A549 (cell line): ENCODE data around the gene KRT73. TPM values are rescaled to one million over a fixed set of nuclear protein-coding genes. Genes with fewer than 3 reads are reported as not detected.

Experiments
- ATAC-seq, 2 experiments: fragments of 200-7000 bp in 1 of 2; fragments of >200 bp in 1 of 2; cut with Nextera tagmentation in 1 of 2; cut with Tn5 transposase in 1 of 2; 3 replicates each; pipeline versions ENCODE4 v1.8.0 to v1.9.1; 2018 to 2020; ENCODE audit warnings: mild to moderate bottlenecking in 1 of 2, moderate library complexity in 1 of 2
- CTCF ChIA-PET: fragments of 300-600 bp; sonication (Branson Sonifier 250); formaldehyde crosslinking; extraction: SDS; loops from one replicate; lab custom pipeline; 2021; ENCODE audit warnings: antibody characterized with exemption, inconsistent platforms; lab: Yijun Ruan, JAX
- POLR2A ChIA-PET: fragments of 350-600 bp; formaldehyde crosslinking; extraction: SDS; loops from one replicate; lab custom pipeline; 2021; ENCODE audit warnings: antibody characterized with exemption, inconsistent platforms; lab: Yijun Ruan, JAX
- DNase-seq, 2 experiments: peaks; one replicate each; pipeline versions ENCODE4 v3.0.0 to v3.0.0-alpha.2; 2011 to 2016; ENCODE audit warnings: low read depth in 1 of 2, low spot score in 1 of 2
- FAIRE-seq: peaks from 2 replicates; lab custom pipeline; 2011; peaks lifted over from hg19 to GRCh38; lab: Jason Lieb, UNC
- H3K27ac ChIP-seq, 2 experiments: fragments of >200 bp; sonication (Bioruptor Twin); formaldehyde crosslinking; 3 replicates each; pipeline ENCODE4 v1.5.1; 2016 to 2017
- H3K4me1 ChIP-seq: fragments of >200 bp; sonication (Bioruptor Twin); formaldehyde crosslinking; 3 replicates; pipeline ENCODE4 v1.6.1; 2016
- H3K4me2 ChIP-seq: fragments of >200 bp; sonication (Bioruptor Twin); formaldehyde crosslinking; 3 replicates; pipeline ENCODE4 v1.6.1; 2016
- H3K4me3 ChIP-seq: fragments of >200 bp; sonication (Bioruptor Twin); formaldehyde crosslinking; 3 replicates; pipeline ENCODE4 v1.5.1; 2016
- H3K9me3 ChIP-seq: fragments of >200 bp; sonication (Bioruptor Twin); formaldehyde crosslinking; 3 replicates; pipeline ENCODE4 v1.6.1; 2016
- CBX2 ChIP-seq: fragments of 200-600 bp; sonication (generic); IDR thresholded peaks from 2 replicates; pipeline ENCODE4 v1.6.1; 2016; ENCODE audit warnings: low read depth, mild to moderate bottlenecking, borderline replicate concordance
- CBX8 ChIP-seq: fragments of 200-600 bp; sonication (generic); IDR thresholded peaks from 2 replicates; pipeline ENCODE4 v1.6.1; 2016
- EHMT2 ChIP-seq: fragments of 200-600 bp; sonication (generic); IDR thresholded peaks from 2 replicates; pipeline ENCODE4 v1.6.1; 2016; ENCODE audit warnings: antibody characterized with exemption, low read depth, mild to moderate bottlenecking, moderate library complexity
- FOSB ChIP-seq: fragments of 250-450 bp; sonication (Bioruptor Pico); IDR thresholded peaks from 2 replicates; pipeline ENCODE4 v1.5.0; 2020; ENCODE audit warnings: mild to moderate bottlenecking, moderate library complexity
- FOSL2 ChIP-seq, 2 experiments: fragments of 450-650 bp in 1 of 2; fragments of >200 bp in 1 of 2; sonication (Bioruptor Twin) in 1 of 2; formaldehyde crosslinking; IDR thresholded peaks; 2 replicates each; pipeline versions ENCODE4 v1.5.0 to v1.6.1; 2016 to 2020; ENCODE audit warnings: mild to moderate bottlenecking in 1 of 2, moderate library complexity in 1 of 2
- FOXS1 ChIP-seq: fragments of 250-450 bp; sonication (Bioruptor Pico); IDR thresholded peaks from 2 replicates; pipeline ENCODE4 v1.5.0; 2020; ENCODE audit warnings: mild to moderate bottlenecking, moderate library complexity
- HOXA7 ChIP-seq: fragments of 250-450 bp; sonication (Bioruptor Pico); IDR thresholded peaks from 2 replicates; pipeline ENCODE4 v1.5.0; 2020; ENCODE audit warnings: mild to moderate bottlenecking, moderate library complexity
- HOXB13 ChIP-seq: fragments of 250-450 bp; sonication (Bioruptor Pico); IDR thresholded peaks from 2 replicates; pipeline ENCODE4 v1.5.0; 2020; ENCODE audit warnings: low read depth, mild to moderate bottlenecking, moderate library complexity
- JUN ChIP-seq, 2 experiments: fragments of >200 bp; sonication (Bioruptor Twin); formaldehyde crosslinking; IDR thresholded peaks; 2 replicates in 1 of 2; 3 replicates in 1 of 2; pipeline ENCODE4 v1.6.1; 2016 to 2017
- JUNB ChIP-seq: fragments of >200 bp; sonication (Bioruptor Twin); formaldehyde crosslinking; IDR thresholded peaks from 2 replicates; pipeline ENCODE4 v1.6.1; 2016
- KDM1A ChIP-seq: fragments of 200-600 bp; sonication (generic); IDR thresholded peaks from 2 replicates; pipeline ENCODE4 v1.6.1; 2016; ENCODE audit warnings: low read depth, mild to moderate bottlenecking
- KDM5A ChIP-seq: fragments of 200-600 bp; sonication (generic); IDR thresholded peaks from 2 replicates; pipeline ENCODE4 v1.6.1; 2016; ENCODE audit warnings: antibody characterized with exemption, mild to moderate bottlenecking
- MAZ ChIP-seq: fragments of 150-350 bp; IDR thresholded peaks from 2 replicates; pipeline ENCODE4 v1.6.1; 2014; ENCODE audit warnings: antibody characterized with exemption, low read depth, low read length, borderline replicate concordance
- MYC ChIP-seq: IDR thresholded peaks from 2 replicates; pipeline ENCODE4 v1.6.1; 2012; ENCODE audit warnings: mild to moderate bottlenecking, inconsistent platforms, low read length, improper control_type of control experiment, borderline replicate concordance
- NPAS2 ChIP-seq: fragments of 250-450 bp; sonication (Bioruptor Pico); IDR thresholded peaks from 2 replicates; pipeline ENCODE4 v1.8.0; 2022; ENCODE audit warnings: mild to moderate bottlenecking, moderate library complexity, borderline replicate concordance
- POLR2A ChIP-seq: IDR thresholded peaks from 2 replicates; pipeline ENCODE4 v1.6.1; 2012; ENCODE audit warnings: mild to moderate bottlenecking, low read length
- POLR2AphosphoS2 ChIP-seq: conservative IDR thresholded peaks from 2 replicates; pipeline ENCODE4 v1.6.1; 2012; ENCODE audit warnings: low read length, improper control_type of control experiment, inconsistent platforms
- RARB ChIP-seq: fragments of 250-450 bp; sonication (Bioruptor Pico); IDR thresholded peaks from 2 replicates; pipeline ENCODE4 v1.8.0; 2021; ENCODE audit warnings: mild to moderate bottlenecking, moderate library complexity
- RCOR1 ChIP-seq: fragments of 150-350 bp; IDR thresholded peaks from 2 replicates; pipeline ENCODE4 v1.6.1; 2014; ENCODE audit warnings: antibody characterized with exemption, low read length, low read depth
- RFX5 ChIP-seq: fragments of 450-650 bp; IDR thresholded peaks from 2 replicates; pipeline ENCODE4 v1.7.1; 2014; ENCODE audit warnings: antibody characterized with exemption, mild to moderate bottlenecking, moderate library complexity
- RNF2 ChIP-seq: fragments of 200-600 bp; sonication (generic); IDR thresholded peaks from 2 replicates; pipeline ENCODE4 v1.6.1; 2016; ENCODE audit warnings: low read depth, mild to moderate bottlenecking, antibody characterized with exemption, moderate library complexity, borderline replicate concordance
- SMC3 ChIP-seq: fragments of >200 bp; sonication (Bioruptor Twin); formaldehyde crosslinking; IDR thresholded peaks from 3 replicates; pipeline ENCODE4 v1.6.1; 2018; ENCODE audit warnings: inconsistent platforms
- SREBF2 ChIP-seq: fragments of 450-650 bp; IDR thresholded peaks from 2 replicates; pipeline ENCODE4 v1.6.1; 2014; ENCODE audit warnings: mild to moderate bottlenecking, moderate library complexity
- ZC3H11A ChIP-seq: fragments of 450-650 bp; IDR thresholded peaks from 2 replicates; pipeline ENCODE4 v1.6.1; 2014; ENCODE audit warnings: antibody characterized with exemption, mild to moderate bottlenecking
- ZFP36 ChIP-seq: fragments of 450-650 bp; IDR thresholded peaks from 2 replicates; pipeline ENCODE4 v1.6.1; 2014; ENCODE audit warnings: borderline replicate concordance; ENCODE audit not compliant: partially characterized antibody
- ZNF302 ChIP-seq: fragments of 250-450 bp; sonication (Bioruptor Pico); IDR thresholded peaks from 2 replicates; pipeline ENCODE4 v1.9.0; 2021; ENCODE audit warnings: inconsistent platforms, mild to moderate bottlenecking, moderate library complexity
- ZSCAN20 ChIP-seq: fragments of 250-450 bp; sonication (Bioruptor Pico); IDR thresholded peaks from 2 replicates; pipeline ENCODE4 v1.8.0; 2022; ENCODE audit warnings: mild to moderate bottlenecking, moderate library complexity
- WGBS: methylation state at CpG from one replicate; pipeline ENCODE4 v1.1.6; 2017; ENCODE audit errors: missing lambda C conversion rate; 5-methylcytosine and 5-hydroxymethylcytosine counted together
- polyA plus RNA-seq, 4 experiments: library from polyadenylated mRNA; depleted of rRNA in 3 of 4; stranded (reverse); fragments of >200 nt; fragmentation: RNase III in 1 of 4; extraction: RNeasy Plus Mini Kit Qiagen cat#74134 plus additional on column Dnase treatment in 1 of 4; gene quantifications; 2 replicates in 3 of 4; 3 replicates in 1 of 4; pipeline ENCODE4 v1.2.3, GENCODE V29; 2011 to 2017
- TF ChIP-seq, protein P1 (sequence below): fragments of 250-450 bp; sonication (Bioruptor Pico); IDR thresholded peaks from 2 replicates; pipeline ENCODE4 v1.5.0; 2020; ENCODE audit warnings: low read depth, mild to moderate bottlenecking, moderate library complexity
- TF ChIP-seq, protein P2 (sequence below): IDR thresholded peaks from 2 replicates; pipeline ENCODE4 v1.6.1; 2012
- TF ChIP-seq, protein P3 (sequence below): fragments of >200 bp; sonication (Bioruptor Twin); formaldehyde crosslinking; IDR thresholded peaks from 3 replicates; pipeline ENCODE4 v1.5.1; 2016
- TF ChIP-seq, protein P4 (sequence below): IDR thresholded peaks from 2 replicates; pipeline ENCODE4 v1.6.1; 2012
- TF ChIP-seq, protein P5 (sequence below): IDR thresholded peaks from 2 replicates; pipeline ENCODE4 v1.6.1; 2012; ENCODE audit warnings: low read depth, borderline replicate concordance
- TF ChIP-seq, protein P6 (sequence below): fragments of 250-450 bp; sonication (Bioruptor Pico); IDR thresholded peaks from 2 replicates; pipeline ENCODE4 v1.5.0; 2021; ENCODE audit warnings: mild to moderate bottlenecking, moderate library complexity, borderline replicate concordance

KRT73 gene
- polyA plus RNA-seq, 2 of the 4 experiments (the other 2 are of a cell fraction) = not detected

DNA sequence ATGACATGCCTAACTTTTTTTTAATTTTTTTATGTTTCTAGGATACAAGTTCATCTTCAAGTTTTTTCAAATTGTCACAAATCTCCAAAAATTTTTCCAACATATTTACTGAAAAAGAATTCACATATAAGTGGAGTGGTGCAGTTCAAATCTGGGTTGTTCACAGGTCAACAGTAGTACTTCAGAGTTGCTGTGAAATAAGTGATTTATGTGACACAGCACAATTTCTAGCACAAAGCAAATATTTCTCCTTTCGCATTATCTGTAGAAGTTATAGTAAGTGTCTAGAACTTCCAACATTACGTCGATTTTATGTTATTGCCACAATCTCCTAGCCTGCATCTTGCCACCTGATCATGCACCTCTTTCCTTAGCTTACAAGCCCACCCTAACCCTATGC, 43.3 kb upstream of the KRT73 start:
- DNase-seq (no peak), FAIRE-seq (no peak), ATAC-seq (no peak)
- no peak overlapping the region for H3K4me2 ChIP-seq
- H3K9me3 ChIP-seq = no peaks in the 10 kb centered on the region
- CTCF ChIA-PET = no interaction called here
- H3K4me1 ChIP-seq = no peaks in the 10 kb centered on the region
- H3K27ac ChIP-seq = no peak overlapping the region
- H3K4me3 ChIP-seq = no peak overlapping the region
- POLR2A ChIA-PET = no interaction called here
- WGBS = 93% methylated on average over 3 of the region's 3 CpGs
- no peak for TF ChIP-seq RFX5
- no peak for TF ChIP-seq FOSB (CRISPR knock-in tag)
- TF ChIP-seq HOXA7 = no peak
- TF ChIP-seq, protein P1, sequence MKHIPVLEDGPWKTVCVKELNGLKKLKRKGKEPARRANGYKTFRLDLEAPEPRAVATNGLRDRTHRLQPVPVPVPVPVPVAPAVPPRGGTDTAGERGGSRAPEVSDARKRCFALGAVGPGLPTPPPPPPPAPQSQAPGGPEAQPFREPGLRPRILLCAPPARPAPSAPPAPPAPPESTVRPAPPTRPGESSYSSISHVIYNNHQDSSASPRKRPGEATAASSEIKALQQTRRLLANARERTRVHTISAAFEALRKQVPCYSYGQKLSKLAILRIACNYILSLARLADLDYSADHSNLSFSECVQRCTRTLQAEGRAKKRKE (CRISPR knock-in tag) = no peak
- no peak for TF ChIP-seq RARB (CRISPR knock-in tag)
- TF ChIP-seq ZNF302 = no peak
- TF ChIP-seq CBX8 = no peak
- TF ChIP-seq HOXB13 = no peak
- TF ChIP-seq ZC3H11A = no peak
- no peak for TF ChIP-seq ZSCAN20 (CRISPR knock-in tag)
- TF ChIP-seq POLR2A = no peak
- no peak for TF ChIP-seq SMC3
- TF ChIP-seq, protein P2, sequence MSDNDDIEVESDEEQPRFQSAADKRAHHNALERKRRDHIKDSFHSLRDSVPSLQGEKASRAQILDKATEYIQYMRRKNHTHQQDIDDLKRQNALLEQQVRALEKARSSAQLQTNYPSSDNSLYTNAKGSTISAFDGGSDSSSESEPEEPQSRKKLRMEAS = no peak
- no peak for TF ChIP-seq ZFP36
- TF ChIP-seq KDM1A = no peak
- TF ChIP-seq KDM5A = no peak
- no peak for TF ChIP-seq MYC
- TF ChIP-seq FOXS1 (CRISPR knock-in tag) = no peak
- no peak for TF ChIP-seq SREBF2

DNA sequence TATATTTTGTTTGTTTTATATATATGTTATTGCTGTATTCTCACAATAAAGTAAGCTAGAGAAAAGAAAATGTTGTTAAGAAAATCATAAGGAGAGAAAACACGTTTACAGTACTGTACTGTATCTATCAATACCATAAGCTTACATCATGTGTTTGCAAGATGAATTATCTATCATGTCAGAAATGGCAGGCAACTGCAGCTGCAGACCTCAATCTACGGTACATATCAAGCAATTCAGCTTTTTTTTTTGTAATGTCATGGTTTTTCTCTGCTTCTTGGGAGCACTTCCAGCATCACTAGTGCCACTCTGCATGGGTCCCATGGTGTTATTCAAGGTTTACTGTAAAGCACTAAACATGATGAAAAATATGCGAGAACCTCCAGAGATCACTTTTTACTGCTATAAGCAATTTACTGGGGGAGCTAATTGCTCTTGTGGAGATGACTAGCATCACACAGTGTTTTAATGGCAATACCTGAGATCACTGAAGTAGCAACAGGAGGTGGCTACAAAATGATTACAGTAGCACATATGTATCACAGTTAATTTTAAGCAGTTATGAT, 42.7 kb upstream of the KRT73 start:
- 63% methylated on average over 3 of the region's 3 CpGs for WGBS
- POLR2A ChIA-PET = no interaction called here
- no peak overlapping the region for H3K27ac ChIP-seq
- FAIRE-seq (no peak), DNase-seq (no peak), ATAC-seq (no peak)
- no peak overlapping the region for H3K4me3 ChIP-seq
- H3K4me2 ChIP-seq = no peak overlapping the region
- H3K9me3 ChIP-seq = no peaks in the 10 kb centered on the region
- H3K4me1 ChIP-seq = no peaks in the 10 kb centered on the region
- CTCF ChIA-PET = interaction anchor here (0.7 to 1.1 kb wide), 2 partner anchors 255 to 517 kb away, joined by 3 read pairs; no protein-coding TSS in a partner anchor
- TF ChIP-seq MAZ (no peak), RNF2 (no peak), JUN (IDR thresholded peaks at IDR 0.05) (no peak), HOXB13 (no peak), RCOR1 (no peak), EHMT2 (no peak), NPAS2 (CRISPR knock-in tag) (no peak), POLR2AphosphoS2 (no peak), CBX2 (no peak), FOSL2 (IDR thresholded peaks at IDR 0.05) (no peak), FOSL2 (CRISPR knock-in tag; IDR thresholded peaks at IDR 0.05) (no peak), JUNB (no peak)
- TF ChIP-seq, protein P3, sequence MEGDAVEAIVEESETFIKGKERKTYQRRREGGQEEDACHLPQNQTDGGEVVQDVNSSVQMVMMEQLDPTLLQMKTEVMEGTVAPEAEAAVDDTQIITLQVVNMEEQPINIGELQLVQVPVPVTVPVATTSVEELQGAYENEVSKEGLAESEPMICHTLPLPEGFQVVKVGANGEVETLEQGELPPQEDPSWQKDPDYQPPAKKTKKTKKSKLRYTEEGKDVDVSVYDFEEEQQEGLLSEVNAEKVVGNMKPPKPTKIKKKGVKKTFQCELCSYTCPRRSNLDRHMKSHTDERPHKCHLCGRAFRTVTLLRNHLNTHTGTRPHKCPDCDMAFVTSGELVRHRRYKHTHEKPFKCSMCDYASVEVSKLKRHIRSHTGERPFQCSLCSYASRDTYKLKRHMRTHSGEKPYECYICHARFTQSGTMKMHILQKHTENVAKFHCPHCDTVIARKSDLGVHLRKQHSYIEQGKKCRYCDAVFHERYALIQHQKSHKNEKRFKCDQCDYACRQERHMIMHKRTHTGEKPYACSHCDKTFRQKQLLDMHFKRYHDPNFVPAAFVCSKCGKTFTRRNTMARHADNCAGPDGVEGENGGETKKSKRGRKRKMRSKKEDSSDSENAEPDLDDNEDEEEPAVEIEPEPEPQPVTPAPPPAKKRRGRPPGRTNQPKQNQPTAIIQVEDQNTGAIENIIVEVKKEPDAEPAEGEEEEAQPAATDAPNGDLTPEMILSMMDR = no peak
- TF ChIP-seq, protein P4, sequence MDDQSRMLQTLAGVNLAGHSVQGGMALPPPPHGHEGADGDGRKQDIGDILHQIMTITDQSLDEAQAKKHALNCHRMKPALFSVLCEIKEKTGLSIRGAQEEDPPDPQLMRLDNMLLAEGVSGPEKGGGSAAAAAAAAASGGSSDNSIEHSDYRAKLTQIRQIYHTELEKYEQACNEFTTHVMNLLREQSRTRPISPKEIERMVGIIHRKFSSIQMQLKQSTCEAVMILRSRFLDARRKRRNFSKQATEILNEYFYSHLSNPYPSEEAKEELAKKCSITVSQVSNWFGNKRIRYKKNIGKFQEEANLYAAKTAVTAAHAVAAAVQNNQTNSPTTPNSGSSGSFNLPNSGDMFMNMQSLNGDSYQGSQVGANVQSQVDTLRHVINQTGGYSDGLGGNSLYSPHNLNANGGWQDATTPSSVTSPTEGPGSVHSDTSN = no peak
- TF ChIP-seq, protein P5, sequence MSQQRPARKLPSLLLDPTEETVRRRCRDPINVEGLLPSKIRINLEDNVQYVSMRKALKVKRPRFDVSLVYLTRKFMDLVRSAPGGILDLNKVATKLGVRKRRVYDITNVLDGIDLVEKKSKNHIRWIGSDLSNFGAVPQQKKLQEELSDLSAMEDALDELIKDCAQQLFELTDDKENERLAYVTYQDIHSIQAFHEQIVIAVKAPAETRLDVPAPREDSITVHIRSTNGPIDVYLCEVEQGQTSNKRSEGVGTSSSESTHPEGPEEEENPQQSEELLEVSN = no peak
- TF ChIP-seq, protein P1 (CRISPR knock-in tag) = no peak
- TF ChIP-seq, protein P6, sequence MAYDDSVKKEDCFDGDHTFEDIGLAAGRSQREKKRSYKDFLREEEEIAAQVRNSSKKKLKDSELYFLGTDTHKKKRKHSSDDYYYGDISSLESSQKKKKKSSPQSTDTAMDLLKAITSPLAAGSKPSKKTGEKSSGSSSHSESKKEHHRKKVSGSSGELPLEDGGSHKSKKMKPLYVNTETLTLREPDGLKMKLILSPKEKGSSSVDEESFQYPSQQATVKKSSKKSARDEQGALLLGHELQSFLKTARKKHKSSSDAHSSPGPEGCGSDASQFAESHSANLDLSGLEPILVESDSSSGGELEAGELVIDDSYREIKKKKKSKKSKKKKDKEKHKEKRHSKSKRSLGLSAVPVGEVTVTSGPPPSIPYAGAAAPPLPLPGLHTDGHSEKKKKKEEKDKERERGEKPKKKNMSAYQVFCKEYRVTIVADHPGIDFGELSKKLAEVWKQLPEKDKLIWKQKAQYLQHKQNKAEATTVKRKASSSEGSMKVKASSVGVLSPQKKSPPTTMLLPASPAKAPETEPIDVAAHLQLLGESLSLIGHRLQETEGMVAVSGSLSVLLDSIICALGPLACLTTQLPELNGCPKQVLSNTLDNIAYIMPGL (CRISPR knock-in tag) = no peak
